Activated naive CD4-positive, alpha-beta T cell treated with anti-CD3 and anti-CD28 coated beads for 36 hours (primary cell): ENCODE data around the gene NBPF6. TPM values are rescaled to one million over a fixed set of nuclear protein-coding genes. Genes with fewer than 3 reads are reported as not detected.
"Not testable (repeated sequence)": the region's sequence is repeated elsewhere in the genome, so short reads cannot be mapped to it uniquely, and the experiment has no call there.

Experiments
- CTCF ChIA-PET: fragments of 350-600 bp; sonication (Branson Sonifier 250); formaldehyde crosslinking; loops from one replicate; lab custom pipeline; 2021; ENCODE audit warnings: antibody characterized with exemption; lab: Charles Lee
- DNase-seq: peaks from one replicate; pipeline ENCODE4 v3.0.0-alpha.2; 2020
- H3K27ac Mint-ChIP-seq: one replicate; pipeline ENCODE4 v1.8.0; 2021; ENCODE audit warnings: mild to moderate bottlenecking, mixed read lengths
- H3K27me3 Mint-ChIP-seq: one replicate; pipeline ENCODE4 v1.8.0; 2021; ENCODE audit warnings: low read depth, mixed read lengths
- H3K36me3 Mint-ChIP-seq: one replicate; pipeline ENCODE4 v1.8.0; 2021; ENCODE audit warnings: low read depth, mixed read lengths
- H3K4me1 Mint-ChIP-seq: one replicate; pipeline ENCODE4 v1.8.0; 2021; ENCODE audit warnings: low read depth, mixed read lengths
- H3K4me3 Mint-ChIP-seq: one replicate; pipeline ENCODE4 v1.8.0; 2021; ENCODE audit warnings: mild to moderate bottlenecking, moderate library complexity, mixed read lengths
- H3K9me3 Mint-ChIP-seq: one replicate; pipeline ENCODE4 v1.8.0; 2021; ENCODE audit warnings: mixed read lengths
- intact Hi-C: fragments of 100-400 bp; cut with micrococcal nuclease; formaldehyde crosslinking; loops from one replicate; pipeline ENCODE4 v1.15.1; 2023
- total RNA-seq, 2 experiments: library from RNA; stranded (reverse); gene quantifications; one replicate each; pipeline ENCODE4 v1.2.3, GENCODE V29; 2021

The NBPF6 gene
- total RNA-seq, 2 experiments from 2014 or later: not detected

DNA sequence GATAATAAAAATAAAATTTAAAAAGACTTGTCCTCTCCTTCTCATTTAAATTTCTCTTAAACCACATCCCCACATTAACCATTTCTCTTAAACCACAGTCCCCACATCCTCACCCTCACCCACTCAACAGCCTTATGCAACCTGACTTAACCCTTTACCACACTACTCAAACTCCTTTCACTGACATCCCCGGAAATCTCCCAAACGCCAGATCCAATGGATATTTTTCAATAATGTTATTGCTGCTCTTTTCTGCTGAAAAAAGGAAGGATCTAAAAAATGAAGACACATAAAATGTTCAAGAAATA is 55.6 kb downstream of the NBPF6 start:
- no peaks in the 10 kb centered on the region for H3K4me1 Mint-ChIP-seq
- H3K27ac Mint-ChIP-seq: no peak overlapping the region
- no peaks in the 10 kb centered on the region for H3K9me3 Mint-ChIP-seq
- peaks cover 21% of the 10 kb centered on the region for H3K27me3 Mint-ChIP-seq
- intact Hi-C loops: loop anchor here (2.0 to 10.0 kb wide), 2 partner anchors 55 to 301 kb away; partner anchors contain the start of genes EEIG2 and SLC25A24
- H3K4me3 Mint-ChIP-seq: no peak overlapping the region
- CTCF ChIA-PET: interaction anchor here (0.8 to 2.4 kb wide), 2 partner anchors 55 to 138 kb away, joined by 3 to 13 read pairs; partner anchors contain the start of gene EEIG2
- no peaks in the 10 kb centered on the region for H3K36me3 Mint-ChIP-seq
- DNase-seq: no peak

DNA sequence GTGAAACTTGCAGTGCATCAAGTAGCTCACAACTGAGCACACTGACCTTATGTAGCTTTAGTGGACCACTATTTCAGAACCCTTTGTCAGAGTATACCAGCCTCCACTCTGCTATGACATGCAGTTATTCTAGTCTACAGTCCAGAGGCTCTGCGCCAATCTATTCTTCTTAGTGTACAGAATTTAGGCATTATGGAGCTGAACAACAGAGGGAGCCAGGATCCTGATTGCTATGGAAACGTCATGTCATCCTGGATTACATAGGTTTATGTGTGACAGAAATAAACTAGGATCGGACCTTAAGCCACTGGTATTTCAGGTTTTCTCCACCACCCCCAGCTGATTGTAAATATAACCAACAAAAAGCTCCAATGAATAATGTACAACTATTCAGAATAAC is 61.6 kb downstream of the NBPF6 start:
- no peaks in the 10 kb centered on the region for H3K9me3 Mint-ChIP-seq
- no peak overlapping the region for H3K27ac Mint-ChIP-seq
- intact Hi-C loops: loop anchor here (1.0 to 5.0 kb wide), 7 partner anchors 50 to 601 kb away; partner anchors contain the start of genes ELAPOR1 and PRPF38B

DNA sequence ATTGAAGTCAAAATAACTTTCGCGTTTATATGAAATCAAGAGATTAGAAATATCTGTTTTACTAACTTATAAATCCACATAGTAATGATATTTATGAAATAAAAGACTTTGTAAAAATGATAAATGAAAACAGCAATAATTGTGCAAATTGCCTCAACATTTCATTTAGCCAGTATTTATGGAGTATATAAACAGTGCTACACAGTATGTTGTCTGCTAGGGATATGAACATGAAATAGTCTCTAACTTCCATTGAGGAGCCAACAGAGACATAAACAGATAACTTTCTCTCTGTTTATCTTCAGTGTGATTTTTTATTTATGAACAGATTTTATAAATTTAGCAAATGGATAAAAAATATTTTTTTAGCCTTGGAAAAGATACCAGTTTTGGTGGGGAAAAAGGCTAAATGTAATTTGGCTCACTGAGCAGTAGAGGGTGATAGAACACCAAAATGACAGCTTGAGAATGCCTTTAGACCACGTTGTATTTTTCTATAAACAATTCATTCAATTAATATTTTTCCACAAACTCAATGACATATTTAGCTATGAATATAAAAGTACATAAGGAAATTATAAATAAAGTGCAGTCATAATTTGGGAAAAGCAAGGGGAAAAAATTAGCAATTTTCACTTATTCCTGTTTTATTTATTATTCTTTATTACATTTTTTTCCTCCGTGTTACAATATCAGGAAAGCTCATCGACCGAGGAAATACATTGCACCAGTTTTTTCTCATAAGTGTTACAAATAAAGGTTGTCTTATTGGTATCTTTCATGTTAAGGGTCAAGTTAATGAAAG is 62.3 kb downstream of the NBPF6 start:
- no peaks in the 10 kb centered on the region for H3K9me3 Mint-ChIP-seq
- CTCF ChIA-PET: interaction anchor here (0.6 to 7.2 kb wide), 16 partner anchors 9 to 383 kb away, joined by 3 to 125 read pairs (median 4); partner anchors contain the start of gene EEIG2
- H3K4me3 Mint-ChIP-seq: no peak overlapping the region
- peaks cover 1% of the 10 kb centered on the region for H3K27me3 Mint-ChIP-seq
- no peak for DNase-seq
- no peaks in the 10 kb centered on the region for H3K4me1 Mint-ChIP-seq
- intact Hi-C loops: loop anchor here (1.0 to 5.0 kb wide), 7 partner anchors 49 to 600 kb away; partner anchors contain the start of genes ELAPOR1 and PRPF38B
- no peak overlapping the region for H3K27ac Mint-ChIP-seq
- H3K36me3 Mint-ChIP-seq: no peaks in the 10 kb centered on the region

More for the DNA sequence above, 61.6 kb downstream of the NBPF6 start:
- no peak overlapping the region for H3K4me3 Mint-ChIP-seq
- H3K27me3 Mint-ChIP-seq: peaks cover 1% of the 10 kb centered on the region
- no peaks in the 10 kb centered on the region for H3K36me3 Mint-ChIP-seq
- no peaks in the 10 kb centered on the region for H3K4me1 Mint-ChIP-seq
- CTCF ChIA-PET: interaction anchor here (0.6 to 7.2 kb wide), 12 partner anchors 14 to 148 kb away, joined by 3 to 125 read pairs (median 4); partner anchors contain the start of gene EEIG2
- no peak for DNase-seq

DNA sequence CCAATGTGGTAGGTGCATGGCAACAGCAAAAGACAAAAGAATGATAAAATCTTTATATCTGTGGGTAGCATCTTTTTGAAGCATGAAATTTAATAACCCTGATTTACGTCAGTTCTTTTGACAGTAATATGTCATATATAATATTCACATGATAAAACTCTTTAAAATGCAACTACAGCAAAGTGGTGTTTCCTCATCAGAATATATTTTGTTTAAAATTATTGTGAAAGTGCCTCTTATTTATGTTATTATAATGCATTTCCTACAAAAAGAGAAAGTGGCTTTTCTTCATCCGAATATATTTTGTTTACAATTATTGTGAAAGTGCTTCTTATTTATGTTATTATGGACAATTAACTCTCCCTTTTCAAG is 62.9 kb downstream of the NBPF6 start:
- Mint-ChIP-seq H3K36me3 (no peaks in the 10 kb centered on the region), H3K4me3 (no peak overlapping the region), H3K9me3 (no peaks in the 10 kb centered on the region), H3K27me3 (peaks cover under 1% of the 10 kb centered on the region), H3K4me1 (no peaks in the 10 kb centered on the region), H3K27ac (no peak overlapping the region)
- DNase-seq: no peak
- intact Hi-C loops: loop anchor here (2.0 to 5.0 kb wide), 3 partner anchors 58 to 599 kb away; partner anchors contain the start of genes ELAPOR1 and PRPF38B
- CTCF ChIA-PET: interaction anchor here (0.6 to 7.2 kb wide), 12 partner anchors 9 to 382 kb away, joined by 3 to 125 read pairs (median 4); partner anchors contain the start of gene EEIG2

DNA sequence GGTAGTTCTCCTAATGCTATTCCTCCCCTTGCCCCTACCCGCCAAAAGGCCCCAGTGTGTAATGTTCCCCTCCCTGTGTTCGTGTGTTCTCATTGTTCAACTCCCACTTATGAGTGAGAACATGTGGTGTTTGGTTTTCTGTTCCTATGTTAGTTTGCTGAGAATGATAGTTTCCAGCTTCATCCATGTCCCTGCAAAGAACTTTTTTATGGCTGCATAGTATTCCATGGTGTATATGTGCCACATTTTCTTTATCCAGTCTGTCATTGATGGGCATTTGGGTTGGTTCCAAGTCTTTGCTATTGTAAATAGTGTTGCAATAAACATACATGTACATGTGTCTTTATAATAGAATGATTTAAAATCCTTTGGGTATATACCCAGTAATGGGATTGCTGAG is 63.8 kb downstream of the NBPF6 start:
- intact Hi-C loops: loop anchor here (2.0 to 5.0 kb wide), 3 partner anchors 57 to 598 kb away; partner anchors contain the start of genes ELAPOR1 and PRPF38B
- CTCF ChIA-PET: interaction anchor here (7.2 kb wide), 1 partner anchor 48 kb away, joined by 125 read pairs; the partner anchor contains the start of gene EEIG2
- not testable (repeated sequence) for H3K4me1 Mint-ChIP-seq, H3K9me3 Mint-ChIP-seq, H3K27ac Mint-ChIP-seq, H3K27me3 Mint-ChIP-seq, DNase-seq, H3K36me3 Mint-ChIP-seq, H3K4me3 Mint-ChIP-seq

DNA sequence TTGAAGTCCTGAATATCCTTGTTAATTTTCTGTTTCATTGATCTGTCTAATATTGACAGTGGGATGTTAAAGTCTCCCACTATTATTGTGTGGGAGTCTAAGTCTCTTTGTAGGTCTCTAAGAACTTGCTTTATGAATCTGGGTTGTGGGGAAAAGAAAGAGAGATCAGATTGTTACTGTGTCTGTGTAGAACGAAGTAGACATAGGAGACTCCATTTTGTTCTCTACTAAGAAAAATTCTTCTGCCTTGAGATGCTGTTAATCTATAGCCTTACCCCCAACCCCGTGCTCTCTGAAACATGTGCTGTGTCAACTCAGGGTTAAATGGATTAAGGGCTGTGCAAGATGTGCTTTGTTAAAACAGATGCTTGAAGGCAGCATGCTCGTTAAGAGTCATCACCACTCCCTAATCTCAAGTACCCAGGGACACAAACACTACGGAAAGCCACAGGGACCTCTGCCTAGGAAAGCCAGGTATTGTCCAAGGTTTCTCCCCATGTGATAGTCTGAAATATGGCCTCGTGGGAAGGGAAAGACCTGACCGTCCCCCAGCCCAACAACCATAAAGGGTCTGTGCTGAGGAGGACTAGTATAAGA is 67.3 kb downstream of the NBPF6 start:
- H3K9me3 Mint-ChIP-seq, H3K4me3 Mint-ChIP-seq, H3K36me3 Mint-ChIP-seq, CTCF ChIA-PET, H3K27ac Mint-ChIP-seq, DNase-seq, H3K4me1 Mint-ChIP-seq, intact Hi-C loops, H3K27me3 Mint-ChIP-seq: not testable (repeated sequence)

Other genes starting within 250 kb of the NBPF6 start
- gene SLC25A24, start 250.0 kb upstream of the NBPF6 start, total RNA-seq: 1 to 10 TPM; 5.2 to 5.5 TPM
- gene NBPF4, start 206.3 kb upstream of the NBPF6 start, total RNA-seq: not detected
- gene EEIG2, start 109.8 kb downstream of the NBPF6 start, total RNA-seq: 1 to 10 TPM; 7.6 to 7.9 TPM
- gene HENMT1, start 210.8 kb downstream of the NBPF6 start, total RNA-seq: 10 to 100 TPM; 18.7 to 19.3 TPM
- 10 to 100 TPM; 50.4 to 52.2 TPM for gene PRPF38B, start 242.0 kb downstream of the NBPF6 start, total RNA-seq